Measurements from ENCODE around the gene ZNF423.

Gene ZNF423

DNA sequence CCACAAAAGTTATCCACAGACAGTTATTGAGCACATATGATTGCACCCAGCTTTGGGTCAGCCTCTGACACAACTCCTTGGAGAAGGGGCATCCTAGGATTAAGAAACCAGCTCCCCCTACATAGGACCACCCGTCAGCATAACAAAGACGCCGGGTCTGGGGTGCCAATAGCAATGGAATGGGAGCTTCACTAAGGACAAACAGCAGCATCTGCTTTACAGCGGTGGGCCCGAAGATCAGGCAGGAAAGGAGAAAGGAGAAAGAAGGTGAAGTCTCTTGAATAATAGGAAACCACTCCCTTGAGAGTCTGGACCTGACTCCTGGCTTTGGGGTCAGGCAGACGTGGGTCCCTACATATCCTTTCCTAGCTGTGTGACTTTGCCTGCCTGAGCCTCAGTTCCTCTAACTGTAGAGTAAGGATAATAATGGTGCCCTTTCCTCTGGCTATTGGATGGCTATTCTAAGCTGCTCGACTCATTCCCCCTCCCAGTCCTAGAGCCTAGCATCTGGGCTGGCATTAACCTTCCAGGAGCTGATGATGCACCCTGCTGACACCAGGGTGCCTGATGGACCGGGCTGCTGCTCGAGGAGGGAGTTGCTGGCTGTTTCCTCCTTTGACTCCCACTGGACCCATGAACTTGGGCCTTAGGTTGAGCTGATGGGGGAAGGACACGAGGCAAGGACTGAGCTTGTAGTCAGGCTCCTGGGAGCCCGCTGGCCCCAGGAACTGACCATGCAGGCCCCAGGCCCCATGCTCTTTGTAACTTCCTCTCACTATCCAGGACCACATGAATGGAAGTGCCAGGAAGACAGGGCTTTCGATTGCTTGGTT lies 388.2 kb downstream of the ZNF423 start:
- Histone ChIP-seq H3K27me3 (ENCODE audit: control insufficient read depth, insufficient read depth, low read length) (peaks cover under 1% of the 10 kb centered on the region), H2AFZ (no peak overlapping the region), H3K4me3 (ENCODE audit: low read depth, low read length) (no peak overlapping the region), H3K9me3 (ENCODE audit: control insufficient read depth, low read length) (no peaks in the 10 kb centered on the region), H3K4me2 (ENCODE audit: low read length) (no peak overlapping the region), H3K36me3 (ENCODE audit: control insufficient read depth, insufficient read depth, low read length) (no peaks in the 10 kb centered on the region), H3K9ac (no peak overlapping the region), H3K4me1 (no peaks in the 10 kb centered on the region), H3K79me2 (no peaks in the 10 kb centered on the region), H3K27ac (no peak overlapping the region)
- TF ChIP-seq CTCF (IDR thresholded peaks at IDR 0.05), result no peak

DNA sequence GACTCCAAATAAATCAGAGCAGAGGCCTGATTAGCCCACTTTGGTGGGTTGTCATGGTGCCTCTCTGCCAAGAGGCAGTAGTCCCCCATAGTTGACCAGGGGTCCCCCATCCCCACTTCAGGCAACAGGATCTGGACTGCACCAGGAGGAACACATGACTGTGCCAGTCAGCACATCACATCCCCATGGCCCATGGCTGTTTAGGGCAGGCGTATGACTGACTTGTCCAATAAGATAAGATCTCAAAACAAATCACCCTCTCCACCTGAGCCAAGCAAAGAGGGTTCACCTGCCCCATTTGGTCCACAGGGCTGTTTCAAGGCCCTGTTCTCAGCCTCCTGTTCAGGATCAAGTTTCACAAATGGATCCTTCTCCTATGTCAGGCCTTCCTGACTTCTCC lies 389.0 kb downstream of the ZNF423 start:
- H3K27me3 ChIP-seq (ENCODE audit: control insufficient read depth, insufficient read depth, low read length), result peaks cover 2% of the 10 kb centered on the region

DNA sequence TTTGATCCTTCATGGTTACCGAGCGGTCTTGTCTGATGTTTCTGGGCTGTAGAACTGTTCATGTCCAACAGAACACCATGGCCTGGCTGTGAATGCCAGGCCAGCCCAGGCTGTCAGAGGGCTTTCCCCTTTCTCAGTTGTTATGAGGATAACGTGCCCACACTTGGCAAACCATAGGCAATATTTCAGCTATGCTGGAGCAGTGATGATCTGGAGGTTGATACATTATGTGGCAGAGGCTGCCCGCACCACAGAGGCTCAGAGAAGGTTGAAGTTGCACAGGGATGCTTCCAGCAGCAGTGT lies 389.4 kb downstream of the ZNF423 start:
- no peak for TF ChIP-seq CTCF (IDR thresholded peaks at IDR 0.05)
- H3K27ac ChIP-seq, result no peak overlapping the region
- no peaks in the 10 kb centered on the region for H3K36me3 ChIP-seq (ENCODE audit: control insufficient read depth, insufficient read depth, low read length)
- no peak overlapping the region for H3K4me3 ChIP-seq (ENCODE audit: low read depth, low read length)
- H3K79me2 ChIP-seq, result no peaks in the 10 kb centered on the region
- H2AFZ ChIP-seq, result no peak overlapping the region
- no peaks in the 10 kb centered on the region for H3K9me3 ChIP-seq (ENCODE audit: control insufficient read depth, low read length)
- no peaks in the 10 kb centered on the region for H3K4me1 ChIP-seq
- peaks cover 2% of the 10 kb centered on the region for H3K27me3 ChIP-seq (ENCODE audit: control insufficient read depth, insufficient read depth, low read length)
- H3K9ac ChIP-seq, result no peak overlapping the region
- H3K4me2 ChIP-seq (ENCODE audit: low read length), result no peak overlapping the region

More for the DNA sequence above, 389.0 kb downstream of the ZNF423 start:
- TF ChIP-seq CTCF (IDR thresholded peaks at IDR 0.05), result no peak
- Histone ChIP-seq H3K4me3 (ENCODE audit: low read depth, low read length) (no peak overlapping the region), H2AFZ (no peak overlapping the region), H3K36me3 (ENCODE audit: control insufficient read depth, insufficient read depth, low read length) (no peaks in the 10 kb centered on the region), H3K79me2 (no peaks in the 10 kb centered on the region), H3K9ac (no peak overlapping the region), H3K9me3 (ENCODE audit: control insufficient read depth, low read length) (no peaks in the 10 kb centered on the region), H3K27ac (no peak overlapping the region), H3K4me2 (ENCODE audit: low read length) (no peak overlapping the region), H3K4me1 (no peaks in the 10 kb centered on the region)

DNA sequence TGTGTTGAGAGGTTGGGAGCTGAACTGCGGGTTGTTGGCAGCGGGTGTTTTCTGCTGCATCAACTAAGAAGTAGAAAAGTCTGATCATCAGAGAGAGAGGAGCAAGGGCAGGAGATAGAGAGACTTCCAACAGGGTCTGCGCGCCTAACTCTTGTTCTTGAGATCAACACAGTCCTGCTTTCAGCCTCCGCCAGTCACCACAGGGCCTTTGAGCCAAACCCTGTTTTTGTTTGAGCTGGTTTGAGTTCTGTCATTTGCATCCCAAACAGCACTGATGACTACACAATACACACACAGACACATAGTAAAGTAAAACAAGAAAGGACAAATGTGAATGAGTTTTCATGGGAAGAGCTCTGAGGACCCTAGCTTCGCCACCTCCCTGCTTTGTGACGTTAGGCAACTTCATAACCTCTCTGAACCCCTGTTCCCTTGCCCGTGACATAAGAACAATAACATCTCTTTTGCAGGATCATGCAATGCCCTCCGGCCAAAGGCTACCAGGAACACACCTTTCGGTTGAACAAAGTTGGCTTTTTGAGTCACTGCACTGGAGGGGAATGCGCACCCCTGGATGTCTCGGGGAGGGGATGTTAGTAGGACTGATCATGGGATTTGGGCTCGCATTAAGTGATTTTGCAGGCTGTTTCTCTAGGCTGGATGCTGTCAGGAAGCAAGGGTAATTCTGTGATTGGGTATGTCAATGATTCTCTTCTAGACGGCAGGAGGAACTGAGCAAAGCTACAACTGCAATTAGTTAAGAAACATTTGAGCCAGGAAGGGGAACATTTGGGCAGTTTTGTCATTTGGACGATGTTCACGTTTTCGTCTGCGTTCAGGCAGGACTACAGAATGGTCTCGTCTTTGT lies 390.0 kb downstream of the ZNF423 start:
- no peak overlapping the region for H3K27ac ChIP-seq
- H3K36me3 ChIP-seq (ENCODE audit: control insufficient read depth, insufficient read depth, low read length), result no peaks in the 10 kb centered on the region
- H3K79me2 ChIP-seq, result no peaks in the 10 kb centered on the region
- no peak for TF ChIP-seq CTCF (IDR thresholded peaks at IDR 0.05)
- no peaks in the 10 kb centered on the region for H3K9me3 ChIP-seq (ENCODE audit: control insufficient read depth, low read length)
- no peak overlapping the region for H3K9ac ChIP-seq
- peaks cover 2% of the 10 kb centered on the region for H3K27me3 ChIP-seq (ENCODE audit: control insufficient read depth, insufficient read depth, low read length)
- H3K4me2 ChIP-seq (ENCODE audit: low read length), result no peak overlapping the region
- no peak overlapping the region for H3K4me3 ChIP-seq (ENCODE audit: low read depth, low read length)
- no peaks in the 10 kb centered on the region for H3K4me1 ChIP-seq
- no peak overlapping the region for H2AFZ ChIP-seq
